SJSA1 (cell line): ENCODE results near the gene MFAP5. TPM values are rescaled to one million over a fixed set of nuclear protein-coding genes. Genes with fewer than 3 reads are reported as not detected.

Source experiments
- DNase-seq, 2 experiments: peaks; one replicate each; pipeline ENCODE4 v3.0.0-alpha.2; 2015 to 2020; ENCODE audit warnings: low spot score in 2 of 2, low read depth in 1 of 2
- H3K27ac ChIP-seq: fragments of 250-450 bp; sonication (Bioruptor Pico); 2 replicates; pipeline ENCODE4 v1.5.1; 2020; ENCODE audit warnings: mild to moderate bottlenecking, moderate library complexity
- H3K27me3 ChIP-seq: fragments of 250-450 bp; sonication (Bioruptor Pico); replicated peaks from 2 replicates; pipeline ENCODE4 v1.5.1; 2020; ENCODE audit warnings: mild to moderate bottlenecking, moderate library complexity
- H3K36me3 ChIP-seq: fragments of 250-450 bp; sonication (Bioruptor Pico); 2 replicates; pipeline ENCODE4 v1.5.1; 2020; ENCODE audit warnings: mild to moderate bottlenecking
- H3K4me1 ChIP-seq: fragments of 250-450 bp; sonication (Bioruptor Pico); replicated peaks from 2 replicates; pipeline ENCODE4 v1.6.1; 2021; ENCODE audit warnings: mild to moderate bottlenecking
- H3K4me3 ChIP-seq: fragments of 250-450 bp; sonication (Bioruptor Pico); 2 replicates; pipeline ENCODE4 v1.5.1; 2020; ENCODE audit warnings: mild to moderate bottlenecking
- H3K9me3 ChIP-seq: fragments of 250-450 bp; sonication (Bioruptor Pico); replicated peaks from 2 replicates; pipeline ENCODE4 v1.5.1; 2020; ENCODE audit warnings: mild to moderate bottlenecking
- total RNA-seq: library from RNA; depleted of rRNA; stranded (reverse); fragments of >200 nt; shearing (Covaris generic); gene quantifications from 2 replicates; pipeline ENCODE4 v1.2.3, GENCODE V29; 2014

MFAP5 gene
- total RNA-seq, 1 experiment from 2014 or later, result 2.3 TPM

- H3K36me3 ChIP-seq, result no peaks in the 10 kb centered on the region
Observed at GRCh38 chr12:8689681-8690080, 27.1 kb upstream of the MFAP5 start.

GRCh38 chr12:8687846-8688601 lies 25.4 kb upstream of the MFAP5 start:
- peak in 1 of 2 experiments; percentile 53 for DNase-seq
- Histone ChIP-seq H3K27ac (no peak overlapping the region), H3K27me3 (no peaks in the 10 kb centered on the region), H3K9me3 (no peaks in the 10 kb centered on the region), H3K4me1 (peaks cover 4% of the 10 kb centered on the region), H3K36me3 (no peaks in the 10 kb centered on the region), H3K4me3 (no peak overlapping the region)

More at GRCh38 chr12:8689681-8690080, 27.1 kb upstream of the MFAP5 start:
- Histone ChIP-seq H3K9me3 (no peaks in the 10 kb centered on the region), H3K4me3 (no peak overlapping the region), H3K27ac (no peak overlapping the region), H3K4me1 (peaks cover 4% of the 10 kb centered on the region), H3K27me3 (no peaks in the 10 kb centered on the region)
- no peak for DNase-seq

- Histone ChIP-seq H3K27ac (no peak overlapping the region), H3K4me3 (no peak overlapping the region), H3K9me3 (no peaks in the 10 kb centered on the region), H3K36me3 (no peaks in the 10 kb centered on the region), H3K4me1 (peaks cover 21% of the 10 kb centered on the region), H3K27me3 (no peaks in the 10 kb centered on the region)
- no peak for DNase-seq
Observed at GRCh38 chr12:8685051-8685450, 22.4 kb upstream of the MFAP5 start.

- H3K4me1 ChIP-seq, result peaks cover 21% of the 10 kb centered on the region
- H3K9me3 ChIP-seq, result no peaks in the 10 kb centered on the region
- no peak overlapping the region for H3K4me3 ChIP-seq
- DNase-seq, result peak; percentile 58 to 73
- no peaks in the 10 kb centered on the region for H3K36me3 ChIP-seq
- no peaks in the 10 kb centered on the region for H3K27me3 ChIP-seq
- H3K27ac ChIP-seq, result no peak overlapping the region
Observed at GRCh38 chr12:8681129-8681884, 18.7 kb upstream of the MFAP5 start.

- peaks cover 21% of the 10 kb centered on the region for H3K4me1 ChIP-seq
- H3K27me3 ChIP-seq, result no peaks in the 10 kb centered on the region
- H3K27ac ChIP-seq, result no peak overlapping the region
- no peaks in the 10 kb centered on the region for H3K36me3 ChIP-seq
- no peak overlapping the region for H3K4me3 ChIP-seq
- H3K9me3 ChIP-seq, result no peaks in the 10 kb centered on the region
- no peak for DNase-seq
Observed at GRCh38 chr12:8680533-8680932, 17.9 kb upstream of the MFAP5 start.

GRCh38 chr12:8678661-8679111 lies 16.1 kb upstream of the MFAP5 start:
- peaks cover 21% of the 10 kb centered on the region for H3K4me1 ChIP-seq
- peak in 1 of 2 experiments; percentile 16 for DNase-seq

GRCh38 chr12:8677362-8677761 lies 14.7 kb upstream of the MFAP5 start:
- no peaks in the 10 kb centered on the region for H3K36me3 ChIP-seq
- no peaks in the 10 kb centered on the region for H3K27me3 ChIP-seq
- no peak overlapping the region for H3K27ac ChIP-seq
- peaks cover 21% of the 10 kb centered on the region for H3K4me1 ChIP-seq
- no peak overlapping the region for H3K4me3 ChIP-seq
- H3K9me3 ChIP-seq, result no peaks in the 10 kb centered on the region
- no peak for DNase-seq

More at GRCh38 chr12:8678661-8679111, 16.1 kb upstream of the MFAP5 start:
- Histone ChIP-seq H3K27ac (no peak overlapping the region), H3K36me3 (no peaks in the 10 kb centered on the region), H3K27me3 (no peaks in the 10 kb centered on the region), H3K9me3 (no peaks in the 10 kb centered on the region), H3K4me3 (no peak overlapping the region)

- Histone ChIP-seq H3K36me3 (no peaks in the 10 kb centered on the region), H3K27me3 (no peaks in the 10 kb centered on the region), H3K9me3 (no peaks in the 10 kb centered on the region), H3K27ac (no peak overlapping the region), H3K4me3 (no peak overlapping the region), H3K4me1 (peaks cover 16% of the 10 kb centered on the region)
- no peak for DNase-seq
Observed at GRCh38 chr12:8676651-8677050, 14.0 kb upstream of the MFAP5 start.

GRCh38 chr12:8675591-8676036 lies 13.0 kb upstream of the MFAP5 start:
- Histone ChIP-seq H3K36me3 (no peaks in the 10 kb centered on the region), H3K27ac (no peak overlapping the region), H3K4me3 (no peak overlapping the region), H3K4me1 (peaks cover 5% of the 10 kb centered on the region), H3K27me3 (no peaks in the 10 kb centered on the region), H3K9me3 (no peaks in the 10 kb centered on the region)
- DNase-seq, result no peak

- no peak for DNase-seq
- no peaks in the 10 kb centered on the region for H3K4me1 ChIP-seq
- no peak overlapping the region for H3K4me3 ChIP-seq
- H3K9me3 ChIP-seq, result no peaks in the 10 kb centered on the region
- H3K36me3 ChIP-seq, result no peaks in the 10 kb centered on the region
- no peak overlapping the region for H3K27ac ChIP-seq
- no peaks in the 10 kb centered on the region for H3K27me3 ChIP-seq
Observed at GRCh38 chr12:8672381-8672780, 9.8 kb upstream of the MFAP5 start.

GRCh38 chr12:8668441-8668840 lies 5.8 kb upstream of the MFAP5 start:
- H3K4me1 ChIP-seq, result no peaks in the 10 kb centered on the region
- DNase-seq, result no peak
- no peaks in the 10 kb centered on the region for H3K36me3 ChIP-seq
- no peak overlapping the region for H3K27ac ChIP-seq
- 0 out of 2 replicates have a peak, but pooled peaks cover 4% of the 10 kb centered on the region for H3K27me3 ChIP-seq
- H3K4me3 ChIP-seq, result no peak overlapping the region
- H3K9me3 ChIP-seq, result no peaks in the 10 kb centered on the region

- Histone ChIP-seq H3K27ac (no peak overlapping the region), H3K4me1 (no peaks in the 10 kb centered on the region)
- DNase-seq, result no peak
Observed at GRCh38 chr12:8667270-8667669, 4.6 kb upstream of the MFAP5 start.

GRCh38 chr12:8665759-8666158 lies 3.1 kb upstream of the MFAP5 start:
- no peak overlapping the region for H3K27ac ChIP-seq
- no peaks in the 10 kb centered on the region for H3K9me3 ChIP-seq
- H3K27me3 ChIP-seq, result 0 out of 2 replicates have a peak, but pooled peaks cover 6% of the 10 kb centered on the region
- H3K36me3 ChIP-seq, result no peaks in the 10 kb centered on the region
- no peaks in the 10 kb centered on the region for H3K4me1 ChIP-seq
- no peak overlapping the region for H3K4me3 ChIP-seq
- DNase-seq, result no peak

More at GRCh38 chr12:8667270-8667669, 4.6 kb upstream of the MFAP5 start:
- no peaks in the 10 kb centered on the region for H3K9me3 ChIP-seq
- H3K27me3 ChIP-seq, result 0 out of 2 replicates have a peak, but pooled peaks cover 4% of the 10 kb centered on the region
- H3K4me3 ChIP-seq, result no peak overlapping the region
- no peaks in the 10 kb centered on the region for H3K36me3 ChIP-seq
